HG02571 (cell line): ENCODE results near the gene MAMSTR.
"Not testable (repeated sequence)": the region's sequence is repeated elsewhere in the genome, so short reads cannot be mapped to it uniquely, and the experiment has no call there.

Experiments
- ATAC-seq: cut with Tn5 transposase; IDR thresholded peaks from one replicate; pipeline ENCODE4 v1.9.1; 2021; ENCODE audit warnings: mild to moderate bottlenecking, moderate library complexity; ENCODE audit not compliant: unreplicated experiment

The MAMSTR gene

GRCh38 chr19:48693629-48694028, 25.9 kb downstream of the MAMSTR start:
- ATAC-seq = not testable (repeated sequence)

DNA sequence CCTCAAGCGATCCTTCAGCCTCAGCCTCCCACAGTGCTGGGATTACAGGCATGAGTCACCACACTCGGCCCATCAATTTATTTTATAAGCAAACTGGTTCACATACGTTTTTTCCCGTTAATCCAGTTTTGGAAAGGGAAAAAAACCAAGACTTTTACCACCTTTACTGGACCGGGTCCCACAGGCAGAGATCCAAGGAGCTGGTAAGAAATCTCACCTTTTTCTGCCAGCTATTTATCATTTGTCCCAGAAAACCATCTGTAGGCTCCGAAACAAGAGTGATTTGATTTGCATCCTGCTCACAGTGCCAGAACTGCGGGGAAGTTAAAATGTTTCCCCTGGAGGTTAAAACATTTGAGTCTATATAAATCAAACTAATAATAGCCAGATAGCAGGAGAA, 30.1 kb downstream of the MAMSTR start:
- ATAC-seq = no peak

DNA sequence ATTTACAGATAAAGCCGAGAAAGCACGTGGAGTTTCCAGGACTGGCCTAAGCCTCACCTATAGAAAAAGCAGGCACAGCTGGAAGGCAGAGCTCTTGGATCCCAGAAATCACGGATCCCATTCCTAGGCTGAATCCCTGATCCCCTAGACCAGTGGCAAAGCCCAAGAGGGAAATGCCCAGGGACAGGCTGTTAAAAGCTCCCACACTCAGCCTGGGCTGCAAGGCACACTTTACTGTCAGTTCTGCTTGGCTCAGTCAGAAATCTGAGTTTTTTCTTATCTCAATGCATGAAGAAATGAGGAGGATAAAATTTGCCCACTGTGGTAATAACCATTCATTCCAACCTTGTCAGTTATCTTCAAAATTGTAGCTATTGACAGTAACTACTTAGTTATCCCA, 31.7 kb downstream of the MAMSTR start:
- no peak for ATAC-seq

DNA sequence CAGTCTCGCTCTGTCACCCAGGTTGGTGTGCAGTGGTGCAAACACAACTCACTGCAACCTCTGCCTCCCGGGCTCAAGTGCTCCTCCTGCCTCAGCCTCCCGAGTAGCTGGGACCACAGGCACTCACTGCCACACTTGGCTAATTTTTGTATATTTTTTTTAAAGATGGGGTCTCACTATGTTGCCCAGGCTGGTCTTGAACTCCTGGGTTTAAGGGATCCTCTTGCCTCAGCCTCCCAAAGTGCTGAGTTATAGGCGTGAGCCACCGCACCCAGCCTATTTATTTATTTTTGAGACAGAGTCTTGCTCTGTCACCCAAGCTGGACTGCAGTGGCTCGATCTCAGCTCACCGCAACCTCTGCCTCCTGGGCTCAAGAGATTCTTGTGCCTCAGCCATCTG, 32.9 kb downstream of the MAMSTR start:
- ATAC-seq = not testable (repeated sequence)

GRCh38 chr19:48686088-48686487, 33.4 kb downstream of the MAMSTR start:
- ATAC-seq = no peak

GRCh38 chr19:48685583-48685982, 33.9 kb downstream of the MAMSTR start:
- ATAC-seq = no peak

DNA sequence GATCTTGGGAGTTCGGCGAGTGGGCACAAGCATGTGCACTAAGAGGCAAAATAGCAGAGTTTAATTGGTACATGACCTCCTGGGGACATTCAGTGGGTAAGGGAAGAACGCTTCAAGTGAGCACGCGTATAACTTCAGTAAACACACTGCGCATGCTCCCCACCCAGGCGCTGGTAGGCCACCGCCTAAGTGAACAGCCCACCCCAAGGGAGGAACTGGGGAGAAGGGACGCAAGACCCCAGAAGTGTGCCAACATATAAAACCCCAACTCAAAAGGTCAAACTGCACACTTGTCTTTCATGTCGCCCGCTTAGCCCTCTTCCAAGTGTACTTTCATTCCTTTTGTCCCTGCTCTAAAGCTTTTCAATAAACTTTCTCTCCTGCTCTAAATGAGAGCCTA, 36.2 kb downstream of the MAMSTR start:
- no peak for ATAC-seq

DNA sequence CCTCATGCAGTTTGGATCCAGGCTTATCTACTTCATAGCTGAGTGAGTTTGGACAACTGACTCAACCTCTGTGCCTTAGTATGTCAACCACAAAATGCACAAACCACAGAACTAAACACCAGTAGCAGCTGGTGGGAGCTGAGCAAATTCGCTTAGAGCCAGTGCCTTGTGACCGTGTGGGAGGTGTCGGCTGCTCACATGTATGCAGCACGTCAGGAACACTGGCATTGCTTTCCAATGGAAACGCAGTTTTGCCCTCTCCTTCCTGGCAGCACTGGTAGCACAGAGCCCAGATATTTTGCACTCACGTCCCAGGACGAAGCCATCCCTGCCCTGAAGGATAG, 38.4 kb downstream of the MAMSTR start:
- no peak for ATAC-seq

- no peak for ATAC-seq
These were observed 38.9 kb downstream of the MAMSTR start for GRCh38 chr19:48680436-48681126.

- not testable (repeated sequence) for ATAC-seq
These were observed 39.5 kb downstream of the MAMSTR start for GRCh38 chr19:48680006-48680405.

- no peak for ATAC-seq
These were observed 41.3 kb downstream of the MAMSTR start for GRCh38 chr19:48678201-48678600.

GRCh38 chr19:48676887-48677286, 42.6 kb downstream of the MAMSTR start:
- no peak for ATAC-seq

DNA sequence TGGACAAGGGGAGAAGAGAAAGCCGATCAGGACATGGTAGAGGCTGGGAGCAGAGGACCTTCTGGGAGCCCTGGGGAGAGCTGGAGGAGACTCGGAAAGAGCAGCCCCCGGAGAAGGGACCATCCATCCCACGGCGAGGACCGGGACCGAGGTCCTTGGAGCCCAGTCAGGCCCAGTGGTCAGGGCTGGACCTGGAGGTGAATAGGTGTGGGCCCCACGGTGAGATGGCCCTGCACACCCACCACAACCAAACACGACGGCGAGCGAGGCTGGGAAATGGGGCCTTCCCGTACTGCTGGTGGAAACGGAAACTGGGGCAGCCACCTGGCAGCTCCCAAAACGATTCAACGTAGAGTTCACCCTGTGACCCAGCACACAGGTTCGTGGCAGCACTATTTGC, 43.0 kb downstream of the MAMSTR start:
- ATAC-seq = no peak

GRCh38 chr19:48674921-48675824, 44.4 kb downstream of the MAMSTR start:
- no peak for ATAC-seq

- ATAC-seq = no peak
These were observed 45.2 kb downstream of the MAMSTR start for GRCh38 chr19:48674216-48674809.

- ATAC-seq = no peak
These were observed 46.0 kb downstream of the MAMSTR start for GRCh38 chr19:48673436-48674100.

DNA sequence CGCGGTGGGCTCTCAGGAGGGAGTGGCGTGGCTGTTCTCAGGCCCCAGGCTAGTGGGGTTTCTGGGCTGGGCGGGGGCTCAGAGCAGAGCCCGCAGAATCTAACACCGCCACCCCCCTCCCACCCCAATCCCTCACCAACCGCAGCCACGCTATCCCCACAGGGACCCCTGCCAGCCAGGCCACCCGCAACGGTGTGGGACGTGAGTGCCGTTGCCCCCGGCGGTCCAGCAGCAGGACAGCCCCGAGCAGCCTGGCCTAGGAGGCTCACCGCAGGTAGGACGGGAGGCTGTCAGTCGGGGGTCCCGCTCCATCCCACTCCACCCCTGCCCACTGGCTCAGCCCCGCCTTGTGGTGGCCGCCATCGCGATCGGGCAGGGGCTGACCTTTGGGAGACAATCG, 46.5 kb downstream of the MAMSTR start, which contains the start of gene NTN5:
NTN5 (minus strand) TSS at position 24 of the 400 bp plus-strand sequence. CDS start 2,031 bp downstream, outside the sequence.
- ATAC-seq = no peak

GRCh38 chr19:48671446-48671995, 48.0 kb downstream of the MAMSTR start:
- ATAC-seq = no peak

- ATAC-seq = no peak
These were observed 48.7 kb downstream of the MAMSTR start for GRCh38 chr19:48670699-48671445.
